Ishikawa (cell line): ENCODE results near the gene IFIT5.

Source experiments
- CEBPB ChIP-seq: IDR thresholded peaks from 2 replicates; pipeline ENCODE4 v1.6.1; 2012
- CREB1 ChIP-seq: IDR thresholded peaks from 2 replicates; pipeline ENCODE4 v1.6.1; 2012; ENCODE audit warnings: low read depth
- EP300 ChIP-seq: IDR thresholded peaks from 2 replicates; pipeline ENCODE4 v1.6.1; 2012; ENCODE audit warnings: borderline replicate concordance
- MAX ChIP-seq: IDR thresholded peaks from 2 replicates; pipeline ENCODE4 v1.6.1; 2012
- NFIC ChIP-seq: IDR thresholded peaks from 2 replicates; pipeline ENCODE4 v1.6.1; 2012
- RAD21 ChIP-seq: IDR thresholded peaks from 2 replicates; pipeline ENCODE4 v1.6.1; 2012; ENCODE audit warnings: low read depth
- TAF1 ChIP-seq: IDR thresholded peaks from 2 replicates; pipeline ENCODE4 v1.6.1; 2012; ENCODE audit warnings: low read depth, mild to moderate bottlenecking
- TCF12 ChIP-seq: IDR thresholded peaks from 2 replicates; pipeline ENCODE4 v1.6.1; 2012; ENCODE audit warnings: low read depth
- TEAD4 ChIP-seq: IDR thresholded peaks from 2 replicates; pipeline ENCODE4 v1.6.1; 2012
- YY1 ChIP-seq: IDR thresholded peaks from 2 replicates; pipeline ENCODE4 v1.6.1; 2012; ENCODE audit warnings: low read depth
- TF ChIP-seq, protein P1 (sequence below): IDR thresholded peaks from 2 replicates; pipeline ENCODE4 v1.6.1; 2012; ENCODE audit warnings: low read depth, mild to moderate bottlenecking

DNA sequence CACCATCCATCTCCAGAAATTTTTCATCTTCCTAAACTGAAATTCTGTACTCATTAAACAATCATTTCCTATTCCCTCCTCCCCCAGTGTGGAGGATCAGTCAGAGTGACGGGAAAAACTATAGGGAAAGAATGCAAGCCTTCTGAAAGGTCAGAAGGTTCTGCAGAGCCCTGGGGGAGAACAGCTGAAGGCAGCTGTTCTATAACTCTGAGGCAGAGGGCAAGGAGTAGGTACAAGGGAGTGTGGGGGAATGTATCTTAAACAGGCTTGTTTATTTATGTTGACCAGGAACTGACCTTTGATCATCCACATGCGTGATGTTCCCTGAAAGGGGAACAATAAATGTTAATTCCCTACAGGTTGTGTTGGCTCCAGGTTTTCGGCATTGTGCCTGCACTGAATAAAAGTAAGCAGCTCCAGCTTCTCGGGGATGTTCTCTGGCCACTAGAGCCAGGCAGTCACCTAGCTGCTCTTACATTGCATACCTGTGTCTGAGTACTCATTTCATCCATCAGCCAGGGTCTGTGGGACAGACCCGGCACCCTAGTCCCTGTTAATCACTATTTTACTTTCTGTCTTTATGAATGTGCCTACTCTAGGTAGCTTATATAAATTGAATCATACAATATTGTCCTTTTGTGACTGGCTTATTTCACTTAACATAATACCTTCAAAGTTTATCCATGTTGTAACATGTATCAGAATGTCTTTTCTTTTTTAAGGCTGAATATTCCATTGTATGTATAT, 16.2 kb upstream of the IFIT5 start:
- TF ChIP-seq RAD21, result no peak
- TF ChIP-seq YY1, result no peak
- no peak for TF ChIP-seq TCF12
- TF ChIP-seq CREB1, result no peak
- TF ChIP-seq, protein P1, sequence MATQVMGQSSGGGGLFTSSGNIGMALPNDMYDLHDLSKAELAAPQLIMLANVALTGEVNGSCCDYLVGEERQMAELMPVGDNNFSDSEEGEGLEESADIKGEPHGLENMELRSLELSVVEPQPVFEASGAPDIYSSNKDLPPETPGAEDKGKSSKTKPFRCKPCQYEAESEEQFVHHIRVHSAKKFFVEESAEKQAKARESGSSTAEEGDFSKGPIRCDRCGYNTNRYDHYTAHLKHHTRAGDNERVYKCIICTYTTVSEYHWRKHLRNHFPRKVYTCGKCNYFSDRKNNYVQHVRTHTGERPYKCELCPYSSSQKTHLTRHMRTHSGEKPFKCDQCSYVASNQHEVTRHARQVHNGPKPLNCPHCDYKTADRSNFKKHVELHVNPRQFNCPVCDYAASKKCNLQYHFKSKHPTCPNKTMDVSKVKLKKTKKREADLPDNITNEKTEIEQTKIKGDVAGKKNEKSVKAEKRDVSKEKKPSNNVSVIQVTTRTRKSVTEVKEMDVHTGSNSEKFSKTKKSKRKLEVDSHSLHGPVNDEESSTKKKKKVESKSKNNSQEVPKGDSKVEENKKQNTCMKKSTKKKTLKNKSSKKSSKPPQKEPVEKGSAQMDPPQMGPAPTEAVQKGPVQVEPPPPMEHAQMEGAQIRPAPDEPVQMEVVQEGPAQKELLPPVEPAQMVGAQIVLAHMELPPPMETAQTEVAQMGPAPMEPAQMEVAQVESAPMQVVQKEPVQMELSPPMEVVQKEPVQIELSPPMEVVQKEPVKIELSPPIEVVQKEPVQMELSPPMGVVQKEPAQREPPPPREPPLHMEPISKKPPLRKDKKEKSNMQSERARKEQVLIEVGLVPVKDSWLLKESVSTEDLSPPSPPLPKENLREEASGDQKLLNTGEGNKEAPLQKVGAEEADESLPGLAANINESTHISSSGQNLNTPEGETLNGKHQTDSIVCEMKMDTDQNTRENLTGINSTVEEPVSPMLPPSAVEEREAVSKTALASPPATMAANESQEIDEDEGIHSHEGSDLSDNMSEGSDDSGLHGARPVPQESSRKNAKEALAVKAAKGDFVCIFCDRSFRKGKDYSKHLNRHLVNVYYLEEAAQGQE, result no peak
- TF ChIP-seq MAX, result no peak
- no peak for TF ChIP-seq CEBPB
- no peak for TF ChIP-seq TEAD4
- TF ChIP-seq TAF1, result no peak
- TF ChIP-seq EP300, result no peak
- no peak for TF ChIP-seq NFIC
